Measurements from ENCODE around the gene LENG9. TPM values are rescaled to one million over a fixed set of nuclear protein-coding genes. Genes with fewer than 3 reads are reported as not detected.

LENG9 gene
- total RNA-seq, 1 donor from 2014 or later: 1.1 TPM

DNA sequence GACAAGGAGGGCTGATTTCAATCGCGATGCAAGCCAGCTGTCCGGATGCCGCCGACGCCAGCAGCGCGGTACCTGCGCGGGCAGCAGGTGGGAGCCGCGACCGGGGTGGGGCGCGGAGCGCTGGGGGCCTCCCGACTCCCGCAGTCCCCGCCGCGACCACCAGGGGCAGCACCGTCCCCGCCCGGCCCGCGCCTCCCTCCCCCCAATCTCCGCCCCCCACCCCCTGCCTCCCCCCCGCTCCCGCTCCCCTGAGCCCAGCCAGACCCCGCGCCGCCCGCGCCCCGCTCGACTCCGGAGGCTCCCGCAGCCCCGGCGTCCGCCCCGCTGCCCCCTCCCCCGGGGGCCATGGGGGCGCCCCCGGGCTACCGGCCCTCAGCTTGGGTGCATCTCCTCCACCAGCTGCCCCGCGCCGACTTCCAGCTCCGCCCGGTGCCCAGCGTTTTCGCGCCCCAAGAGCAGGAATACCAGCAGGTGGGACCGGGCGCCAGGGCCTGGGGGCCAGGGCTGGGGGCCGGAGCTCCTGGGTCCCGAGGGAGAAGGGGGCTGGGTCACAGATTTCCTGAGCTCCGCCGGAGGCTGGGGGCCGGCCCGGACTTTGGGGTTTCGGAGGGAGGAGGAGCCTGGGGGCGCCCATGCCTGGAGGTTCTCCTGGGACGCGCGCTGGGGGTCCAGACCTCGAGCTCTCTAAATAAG lies 48.2 kb downstream of the LENG9 start, which contains the start of gene TTYH1:
TSS of gene TTYH1 (plus strand) at position 257 of the 693 bp plus-strand sequence. CDS start at position 346, 89 bp downstream.
- intact Hi-C loops (cut with DNase I): no loop called here
- ATAC-seq (ENCODE audit: poor library complexity): no peak
- no peak for DNase-seq

GRCh38 chr19:54414156-54414555 lies 49.4 kb downstream of the LENG9 start:
- no peak for ATAC-seq (ENCODE audit: poor library complexity)
- intact Hi-C loops (cut with DNase I): no loop called here
- DNase-seq: no peak

DNA sequence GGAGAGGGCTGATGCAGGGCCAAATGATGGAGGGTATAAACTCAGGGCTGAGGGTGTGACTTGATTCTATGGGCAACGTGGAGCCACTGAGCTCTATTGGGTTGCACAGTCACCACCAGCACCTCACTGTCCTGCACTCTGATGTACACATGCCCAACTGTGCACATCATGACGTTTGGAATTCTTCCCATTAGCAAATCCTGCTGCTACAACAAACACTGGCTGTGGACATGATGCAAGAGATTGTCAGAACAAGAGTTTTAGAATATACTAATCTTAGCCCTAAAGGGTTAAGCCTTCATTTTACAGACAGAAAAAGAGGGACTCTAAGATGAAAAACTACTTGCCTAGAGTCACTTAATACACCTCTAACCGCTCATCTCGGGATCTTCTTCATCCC lies 50.7 kb downstream of the LENG9 start:
- ATAC-seq (ENCODE audit: poor library complexity): no peak
- no peak for DNase-seq
- intact Hi-C loops (cut with DNase I): no loop called here

Other genes starting within 250 kb of the LENG9 start
- gene LILRB3, start 240.8 kb downstream of the LENG9 start, total RNA-seq: 3.6 TPM
- gene LILRA6, start 221.0 kb downstream of the LENG9 start, total RNA-seq: 1.8 TPM
- gene LILRB5, start 206.5 kb downstream of the LENG9 start, total RNA-seq: 7.7 TPM
- 1.8 TPM for gene LILRB2, start 182.7 kb downstream of the LENG9 start, total RNA-seq
- 1.3 TPM for gene LILRA5, start 150.6 kb downstream of the LENG9 start, total RNA-seq
- gene LILRA4, start 124.6 kb downstream of the LENG9 start, total RNA-seq: not detected
- 6.3 TPM for gene LAIR1, start 98.8 kb downstream of the LENG9 start, total RNA-seq
- 1.5 TPM for gene TTYH1, start 48.3 kb downstream of the LENG9 start, total RNA-seq
- 56.0 TPM for gene LENG8, start 14.6 kb downstream of the LENG9 start, total RNA-seq
- gene CDC42EP5, start 9.5 kb upstream of the LENG9 start, total RNA-seq: 11.6 TPM
- not detected for gene LAIR2, start 39.1 kb upstream of the LENG9 start, total RNA-seq
- 1.7 TPM for gene LILRA2, start 110.0 kb upstream of the LENG9 start, total RNA-seq
- 0.48 TPM for gene LILRA1, start 129.9 kb upstream of the LENG9 start, total RNA-seq
- 1.7 TPM for gene LILRB1, start 166.7 kb upstream of the LENG9 start, total RNA-seq
- 3.8 TPM for gene LILRB4, start 199.2 kb upstream of the LENG9 start, total RNA-seq